Keratinocyte (primary cell): Measurements from ENCODE around the gene CRYL1. TPM values are rescaled to one million over a fixed set of nuclear protein-coding genes. Genes with fewer than 3 reads are reported as not detected.

Source experiments
- DNase-seq: peaks from one replicate; pipeline ENCODE4 v3.0.0-alpha.2; 2011; ENCODE audit warnings: low read depth, missing footprints, low spot score
- FAIRE-seq: peaks from 2 replicates; lab custom pipeline; 2011; peaks lifted over from hg19 to GRCh38; lab: Jason Lieb, UNC
- H2AFZ ChIP-seq: 2 replicates; pipeline ENCODE4 v1.6.0; 2012; ENCODE audit warnings: low read length, control low read depth, inconsistent platforms; ENCODE audit not compliant: control insufficient read depth
- H3K27ac ChIP-seq: 2 replicates; pipeline ENCODE4 v1.5.1; 2011; ENCODE audit warnings: low read length; ENCODE audit not compliant: control insufficient read depth, insufficient read depth
- H3K27me3 ChIP-seq: 3 replicates; pipeline ENCODE4 v1.6.0; 2011; ENCODE audit warnings: low read length; ENCODE audit not compliant: control insufficient read depth, insufficient read depth; ENCODE audit errors: extremely low read depth
- H3K36me3 ChIP-seq, 2 experiments: 2 replicates in 1 of 2; 3 replicates in 1 of 2; pipeline ENCODE4 v1.5.1; 2011; ENCODE audit warnings: low read length in 2 of 2, mild to moderate bottlenecking in 1 of 2; ENCODE audit not compliant: control insufficient read depth in 2 of 2, insufficient read depth in 2 of 2; ENCODE audit errors: extremely low read depth in 1 of 2
- H3K4me1 ChIP-seq: 3 replicates; pipeline ENCODE4 v1.5.1; 2011; ENCODE audit warnings: low read length; ENCODE audit not compliant: control insufficient read depth, insufficient read depth; ENCODE audit errors: extremely low read depth
- H3K4me2 ChIP-seq: 3 replicates; pipeline ENCODE4 v1.6.0; 2011; ENCODE audit warnings: low read depth, low read length; ENCODE audit not compliant: control insufficient read depth, insufficient read depth; ENCODE audit errors: extremely low read depth
- H3K4me3 ChIP-seq, 3 experiments: fragments of 200-600 bp in 1 of 3; sonication (generic) in 1 of 3; 2 replicates in 2 of 3; 3 replicates in 1 of 3; pipeline ENCODE4 v1.5.1; 2011 to 2016; ENCODE audit warnings: low read length in 3 of 3, mild to moderate bottlenecking in 3 of 3, control low read depth in 2 of 3, inconsistent platforms in 1 of 3, low read depth in 1 of 3, mixed read lengths in 1 of 3, mixed run types in 1 of 3, moderate library complexity in 1 of 3; ENCODE audit not compliant: control insufficient read depth in 2 of 3, insufficient read depth in 2 of 3; ENCODE audit errors: extremely low read depth in 1 of 3
- H3K79me2 ChIP-seq: 2 replicates; pipeline ENCODE4 v1.6.0; 2012; ENCODE audit warnings: low read length; ENCODE audit not compliant: control insufficient read depth, insufficient read depth
- H3K9ac ChIP-seq: 3 replicates; pipeline ENCODE4 v1.6.0; 2011; ENCODE audit warnings: low read length; ENCODE audit not compliant: control insufficient read depth, insufficient read depth; ENCODE audit errors: extremely low read depth
- H3K9me1 ChIP-seq: 3 replicates; pipeline ENCODE4 v1.6.0; 2011; ENCODE audit warnings: low read length; ENCODE audit not compliant: control insufficient read depth, insufficient read depth; ENCODE audit errors: extremely low read depth
- H3K9me3 ChIP-seq: 2 replicates; pipeline ENCODE4 v1.5.1; 2012; ENCODE audit warnings: low read depth, low read length; ENCODE audit not compliant: control insufficient read depth
- H4K20me1 ChIP-seq: 3 replicates; pipeline ENCODE4 v1.6.0; 2011; ENCODE audit warnings: low read length; ENCODE audit not compliant: control insufficient read depth, insufficient read depth; ENCODE audit errors: extremely low read depth
- EZH2 ChIP-seq: IDR thresholded peaks from one replicate; pipeline ENCODE4 v1.6.1; 2012; ENCODE audit warnings: inconsistent platforms, mild to moderate bottlenecking, low read length, moderate library complexity
- dilution Hi-C: fragments of 300-500 bp; cut with MboI; formaldehyde crosslinking; loops from one replicate; pipeline ENCODE4 v1.7.0; 2020; ENCODE audit warnings: low sequenced_read_pairs; ENCODE audit not compliant: extremely low pct_ligation_motif_present
- polyA plus RNA-seq, 5 experiments: library from polyadenylated mRNA; depleted of rRNA in 3 of 5; stranded (reverse) in 3 of 5; stranded (forward) in 1 of 5; unstranded in 1 of 5; fragments of >200 nt; gene quantifications; 1 replicate in 1 of 5; 2 replicates in 3 of 5; 3 replicates in 1 of 5; pipeline versions ENCODE4 v1.2.1 to v1.2.3, GENCODE V29; 2011 to 2012; ENCODE audit warnings: missing spikeins in 2 of 5, low read depth in 1 of 5, low replicate concordance in 1 of 5
- TF ChIP-seq, protein P1 (sequence below), 3 experiments: IDR thresholded peaks in 1 of 3; conservative IDR thresholded peaks in 1 of 3; optimal IDR thresholded peaks in 1 of 3; 2 replicates in 2 of 3; 3 replicates in 1 of 3; pipeline versions ENCODE3 to v1.5.1; 2011; ENCODE audit warnings: low read length in 3 of 3, mild to moderate bottlenecking in 3 of 3, moderate library complexity in 2 of 3, control low read depth in 1 of 3, inconsistent platforms in 1 of 3; ENCODE audit not compliant: insufficient read depth in 2 of 3; ENCODE audit errors: extremely low read depth in 1 of 3

CRYL1 gene
- polyA plus RNA-seq, 1 donor (not counting 4 experiments of a cell fraction or from before 2014, with no cell fraction given) = 27.2 TPM

DNA sequence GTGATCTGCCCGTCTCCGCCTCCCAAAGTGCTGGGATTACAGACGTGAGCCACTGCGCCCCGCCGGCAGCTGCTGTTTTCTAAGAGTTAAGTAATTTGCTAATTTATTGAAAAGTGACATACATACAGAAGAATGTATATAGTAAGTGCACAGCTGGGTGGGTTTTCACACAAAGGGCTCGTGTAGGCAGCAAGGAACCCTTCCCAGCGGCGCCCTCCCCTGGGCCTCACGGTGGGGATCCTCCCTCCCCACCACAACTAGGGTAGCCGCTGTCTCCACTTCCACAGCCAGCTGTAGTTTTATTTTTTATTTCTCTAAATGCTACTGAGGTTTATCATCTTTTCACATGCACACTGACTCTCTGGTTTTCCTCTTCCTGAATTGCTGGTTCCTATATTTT, 64.9 kb downstream of the CRYL1 start:
- Histone ChIP-seq H3K9me3 (no peaks in the 10 kb centered on the region), H3K4me3 (no peak overlapping the region), H3K36me3 (no peaks in the 10 kb centered on the region), H3K4me1 (peaks cover 33% of the 10 kb centered on the region), H2AFZ (no peak overlapping the region), H3K4me2 (no peak overlapping the region), H3K9me1 (no peaks in the 10 kb centered on the region), H3K9ac (no peak overlapping the region), H3K79me2 (no peaks in the 10 kb centered on the region), H4K20me1 (no peaks in the 10 kb centered on the region), H3K27me3 (no peaks in the 10 kb centered on the region), H3K27ac (no peak overlapping the region)
- no peak for DNase-seq
- dilution Hi-C loops = no loop called here
- no peak for FAIRE-seq
- TF ChIP-seq EZH2 = no peak
- TF ChIP-seq, protein P1, sequence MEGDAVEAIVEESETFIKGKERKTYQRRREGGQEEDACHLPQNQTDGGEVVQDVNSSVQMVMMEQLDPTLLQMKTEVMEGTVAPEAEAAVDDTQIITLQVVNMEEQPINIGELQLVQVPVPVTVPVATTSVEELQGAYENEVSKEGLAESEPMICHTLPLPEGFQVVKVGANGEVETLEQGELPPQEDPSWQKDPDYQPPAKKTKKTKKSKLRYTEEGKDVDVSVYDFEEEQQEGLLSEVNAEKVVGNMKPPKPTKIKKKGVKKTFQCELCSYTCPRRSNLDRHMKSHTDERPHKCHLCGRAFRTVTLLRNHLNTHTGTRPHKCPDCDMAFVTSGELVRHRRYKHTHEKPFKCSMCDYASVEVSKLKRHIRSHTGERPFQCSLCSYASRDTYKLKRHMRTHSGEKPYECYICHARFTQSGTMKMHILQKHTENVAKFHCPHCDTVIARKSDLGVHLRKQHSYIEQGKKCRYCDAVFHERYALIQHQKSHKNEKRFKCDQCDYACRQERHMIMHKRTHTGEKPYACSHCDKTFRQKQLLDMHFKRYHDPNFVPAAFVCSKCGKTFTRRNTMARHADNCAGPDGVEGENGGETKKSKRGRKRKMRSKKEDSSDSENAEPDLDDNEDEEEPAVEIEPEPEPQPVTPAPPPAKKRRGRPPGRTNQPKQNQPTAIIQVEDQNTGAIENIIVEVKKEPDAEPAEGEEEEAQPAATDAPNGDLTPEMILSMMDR (optimal IDR thresholded peaks at IDR 0.05 in 1 of 3, IDR thresholded peaks at IDR 0.05 in 1 of 3, conservative IDR thresholded peaks at IDR 0.05 in 1 of 3; ENCODE audit: extremely low read depth in 1 of 3, insufficient read depth in 2 of 3, low read length in 3 of 3) = peak in 1 of 3 experiments; percentile 2

- Histone ChIP-seq H3K4me2 (no peak overlapping the region), H3K9me1 (no peaks in the 10 kb centered on the region), H3K36me3 (no peaks in the 10 kb centered on the region), H4K20me1 (no peaks in the 10 kb centered on the region), H3K4me1 (peaks cover 26% of the 10 kb centered on the region), H3K27me3 (no peaks in the 10 kb centered on the region), H3K9me3 (no peaks in the 10 kb centered on the region), H3K79me2 (no peaks in the 10 kb centered on the region), H3K4me3 (no peak overlapping the region), H3K9ac (no peak overlapping the region), H2AFZ (peak overlapping the region; percentile 4), H3K27ac (no peak overlapping the region)
- TF ChIP-seq, protein P1 (optimal IDR thresholded peaks at IDR 0.05 in 1 of 3, IDR thresholded peaks at IDR 0.05 in 1 of 3, conservative IDR thresholded peaks at IDR 0.05 in 1 of 3; ENCODE audit: extremely low read depth in 1 of 3, insufficient read depth in 2 of 3, low read length in 3 of 3) = no peak
- TF ChIP-seq EZH2 = no peak
- DNase-seq (no peak), FAIRE-seq (no peak)
- dilution Hi-C loops = no loop called here
These were observed 68.0 kb downstream of the CRYL1 start for GRCh38 chr13:20457670-20458069.
